Embryonic facial prominence (tissue), 1 donor: ENCODE data around the gene PCSK1.

Experiments
- DNase-seq: peaks from one replicate; pipeline ENCODE4 v3.0.0-alpha.2; 2016; ENCODE audit errors: extremely low spot score

Gene PCSK1

DNA sequence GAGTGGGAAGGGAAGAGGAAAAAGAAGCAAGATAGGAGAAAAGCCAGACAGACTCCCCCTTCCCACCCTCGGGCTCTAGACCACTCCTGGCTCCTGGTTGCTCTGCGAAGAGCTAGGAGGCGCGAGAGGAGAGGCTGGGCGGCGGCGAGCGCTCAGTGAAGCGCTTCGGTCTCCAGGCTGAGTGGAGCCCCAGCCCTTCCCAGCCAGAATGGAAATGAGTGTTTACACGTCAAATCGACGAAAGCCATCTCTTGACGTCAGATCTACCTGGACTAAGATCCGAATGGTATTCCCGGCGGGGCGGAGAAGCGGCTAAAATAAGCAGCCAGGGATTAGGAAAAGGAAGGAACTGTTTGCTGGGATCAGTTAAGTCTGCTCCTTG lies at the start of gene PCSK1:
TSS of gene PCSK1 (minus strand) at position 183 of the 382 bp plus-strand sequence. CDS start 206 bp downstream, outside the sequence.
- no peak for DNase-seq

DNA sequence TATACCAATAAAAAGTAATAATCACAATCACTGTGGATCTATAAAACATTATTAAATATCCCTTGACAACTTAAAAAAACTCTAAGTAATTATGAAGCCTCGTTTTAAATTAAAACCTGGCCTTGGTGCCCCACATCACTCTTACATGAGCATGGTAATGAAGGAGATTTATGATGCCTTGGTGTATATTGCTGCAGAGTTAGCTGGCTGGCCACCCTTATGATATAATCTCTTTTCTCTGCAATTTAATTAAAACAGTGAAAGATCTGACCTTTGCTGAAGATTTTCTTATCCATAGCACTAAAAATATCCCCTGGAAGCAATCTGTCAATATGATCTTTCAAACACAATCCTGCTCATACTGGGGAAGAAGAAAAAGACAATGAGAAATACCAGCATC lies 48.8 kb upstream of the PCSK1 start:
- DNase-seq = no peak

DNA sequence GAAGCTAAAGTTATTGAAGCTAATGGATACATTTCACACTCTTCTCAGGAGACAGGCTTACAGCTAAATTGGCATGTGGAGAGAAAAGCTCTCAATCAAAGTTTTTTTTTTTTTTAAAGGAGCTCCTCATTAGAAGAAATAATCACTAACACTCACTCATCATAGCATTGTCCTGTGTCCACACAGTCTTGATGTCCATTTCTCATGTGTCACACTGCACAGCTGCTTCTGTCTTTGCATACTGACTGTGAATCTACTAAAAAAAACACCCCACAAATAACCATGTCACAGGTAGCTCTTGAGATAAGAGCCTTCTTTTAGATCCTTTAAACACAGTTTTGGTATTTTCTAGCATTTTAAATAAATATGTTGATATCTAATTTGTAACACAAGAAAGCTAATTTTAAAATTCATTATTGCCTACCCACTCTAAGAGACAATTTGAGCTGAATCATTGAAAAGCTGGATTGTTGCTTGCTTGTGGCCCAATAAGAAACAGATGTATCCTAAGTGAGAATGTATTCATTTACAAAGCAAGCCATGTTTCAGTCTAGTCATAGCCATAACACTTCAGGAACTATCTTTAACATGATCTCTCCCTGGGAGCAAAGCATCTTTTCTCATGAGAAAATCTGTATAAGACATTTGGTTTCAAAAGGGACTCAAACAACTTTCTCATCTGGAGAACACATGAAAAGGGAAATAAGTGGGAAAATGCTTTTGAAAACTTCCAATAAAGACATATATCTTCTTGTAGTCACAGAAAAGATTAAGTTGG lies 48.1 kb upstream of the PCSK1 start:
- DNase-seq = no peak

DNA sequence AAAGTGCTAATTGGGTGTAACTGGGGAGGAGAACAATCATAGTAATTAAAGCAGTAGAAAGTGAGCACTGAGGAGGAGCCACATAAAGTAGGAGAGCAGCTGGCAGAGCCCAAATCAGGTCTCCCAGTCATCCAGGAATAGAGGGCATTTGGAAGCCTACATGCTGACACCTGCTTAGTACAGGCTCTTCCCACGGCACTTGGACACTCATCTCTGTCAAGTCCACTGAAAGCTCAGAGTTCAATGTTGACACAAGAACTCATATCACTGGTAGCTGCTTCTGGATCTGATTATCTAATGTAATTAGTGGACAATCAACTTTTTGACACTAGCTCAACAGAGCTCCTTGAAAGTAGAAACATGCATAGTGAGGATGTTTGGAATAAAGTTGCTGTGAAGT lies 45.9 kb upstream of the PCSK1 start:
- no peak for DNase-seq

DNA sequence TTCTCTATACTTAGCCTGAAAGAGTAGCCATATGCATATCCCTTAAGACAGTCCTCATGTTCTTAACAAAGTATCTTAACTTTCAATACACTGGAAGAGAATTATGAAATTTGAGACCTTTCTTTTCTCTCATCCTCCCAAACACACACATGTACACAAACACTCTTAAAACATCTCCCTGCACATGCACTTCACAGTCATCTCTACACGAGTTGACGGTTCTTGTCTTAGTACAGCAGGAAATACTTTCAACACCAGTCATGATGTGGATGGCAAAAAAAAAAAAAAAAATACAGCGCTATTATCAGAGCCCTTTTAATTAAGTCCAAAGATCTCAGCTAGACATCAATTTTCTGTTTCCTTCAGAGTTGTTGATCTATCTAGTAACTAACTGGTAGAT lies 43.6 kb upstream of the PCSK1 start:
- DNase-seq = no peak

DNA sequence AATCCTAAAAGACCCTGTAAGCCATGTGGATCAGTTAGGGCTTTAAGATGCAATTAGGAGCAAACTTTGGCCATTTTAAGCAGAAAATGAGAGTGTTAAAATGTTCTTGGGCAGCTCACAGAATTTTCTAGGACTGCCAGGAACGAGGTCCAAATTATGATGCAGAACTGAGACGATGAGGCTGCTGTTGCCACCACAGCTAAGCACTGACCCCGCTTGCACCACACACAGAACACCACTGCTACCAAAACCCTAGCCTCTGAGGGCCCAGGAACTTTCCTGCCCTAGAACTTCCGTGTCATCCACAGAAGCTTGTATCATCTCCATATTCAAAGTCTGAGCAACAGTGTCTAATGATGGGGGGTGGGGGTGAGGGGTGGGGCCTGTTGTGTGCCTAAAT lies 41.0 kb upstream of the PCSK1 start:
- no peak for DNase-seq

DNA sequence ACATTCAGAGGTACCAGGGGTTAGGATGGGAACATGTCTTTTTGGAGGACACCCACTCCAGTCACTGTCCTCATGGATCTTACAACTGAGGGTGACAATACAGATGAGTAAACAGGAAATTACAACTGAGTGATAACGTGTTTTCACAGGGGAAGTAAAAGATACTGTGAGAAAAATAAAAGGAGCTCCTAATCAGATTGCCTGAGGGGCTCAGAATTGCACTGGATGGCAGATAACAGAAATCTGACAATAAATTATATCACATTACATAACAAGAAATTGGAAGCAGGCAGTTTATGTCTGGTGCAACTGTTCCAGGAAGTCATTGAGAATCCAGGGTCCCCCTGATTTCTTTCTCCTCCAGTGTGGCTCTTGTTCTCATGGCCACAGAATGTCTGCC lies 40.1 kb upstream of the PCSK1 start:
- DNase-seq = no peak

DNA sequence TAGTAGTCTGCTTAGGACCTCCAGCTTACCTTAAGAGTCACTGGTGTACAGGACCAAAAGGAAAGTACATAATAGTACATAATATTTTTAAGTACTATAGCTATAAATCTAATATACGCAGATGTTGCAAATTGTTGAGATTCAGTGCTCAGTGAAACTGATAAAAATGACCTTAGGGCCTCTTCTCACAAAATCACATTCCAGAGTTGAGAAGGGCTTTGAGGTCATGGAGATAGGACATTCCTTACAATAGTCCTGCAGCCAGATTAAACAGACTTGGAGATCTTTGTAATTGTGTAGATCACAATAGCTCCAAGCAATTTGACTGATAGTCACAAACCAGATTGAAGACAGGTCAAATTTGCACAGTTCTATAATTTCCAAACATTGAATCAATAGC lies 37.7 kb upstream of the PCSK1 start:
- DNase-seq = no peak

DNA sequence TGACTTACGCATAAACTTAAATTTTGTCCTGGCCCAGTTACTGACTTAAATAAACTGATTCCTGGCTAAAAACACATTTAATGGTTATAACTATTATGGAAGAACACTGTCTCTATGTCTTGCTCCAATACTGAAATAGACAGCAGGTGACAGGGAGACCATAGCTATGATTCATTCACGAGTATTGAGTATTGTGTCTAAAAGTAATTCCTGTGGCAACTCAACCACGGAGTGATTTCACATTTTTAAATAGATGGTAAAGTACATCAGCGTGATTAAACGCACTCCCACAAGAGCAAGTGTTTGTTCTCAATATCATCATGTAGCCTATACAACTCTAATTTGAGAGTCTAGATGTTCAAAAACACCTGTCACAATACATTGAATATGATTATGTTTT lies 35.9 kb upstream of the PCSK1 start:
- no peak for DNase-seq

DNA sequence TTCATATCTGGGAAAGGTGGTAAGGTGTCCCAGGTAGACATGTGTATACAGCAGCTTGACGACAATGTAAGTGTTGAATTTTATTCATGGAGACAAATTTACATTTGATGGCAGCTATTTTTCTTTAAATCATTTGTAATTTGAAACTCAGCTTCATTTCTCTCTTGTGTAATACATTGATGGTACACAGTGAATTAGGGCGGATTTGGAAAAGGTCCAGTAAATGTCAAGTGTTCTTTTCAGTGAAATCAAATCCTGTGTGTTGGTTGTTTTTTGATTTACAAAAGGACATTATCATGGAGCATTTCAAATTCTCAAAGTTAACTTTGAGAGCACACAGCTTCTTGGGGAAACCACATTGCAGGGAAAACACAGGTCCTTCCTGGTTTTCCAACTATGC lies 30.0 kb upstream of the PCSK1 start:
- no peak for DNase-seq

DNA sequence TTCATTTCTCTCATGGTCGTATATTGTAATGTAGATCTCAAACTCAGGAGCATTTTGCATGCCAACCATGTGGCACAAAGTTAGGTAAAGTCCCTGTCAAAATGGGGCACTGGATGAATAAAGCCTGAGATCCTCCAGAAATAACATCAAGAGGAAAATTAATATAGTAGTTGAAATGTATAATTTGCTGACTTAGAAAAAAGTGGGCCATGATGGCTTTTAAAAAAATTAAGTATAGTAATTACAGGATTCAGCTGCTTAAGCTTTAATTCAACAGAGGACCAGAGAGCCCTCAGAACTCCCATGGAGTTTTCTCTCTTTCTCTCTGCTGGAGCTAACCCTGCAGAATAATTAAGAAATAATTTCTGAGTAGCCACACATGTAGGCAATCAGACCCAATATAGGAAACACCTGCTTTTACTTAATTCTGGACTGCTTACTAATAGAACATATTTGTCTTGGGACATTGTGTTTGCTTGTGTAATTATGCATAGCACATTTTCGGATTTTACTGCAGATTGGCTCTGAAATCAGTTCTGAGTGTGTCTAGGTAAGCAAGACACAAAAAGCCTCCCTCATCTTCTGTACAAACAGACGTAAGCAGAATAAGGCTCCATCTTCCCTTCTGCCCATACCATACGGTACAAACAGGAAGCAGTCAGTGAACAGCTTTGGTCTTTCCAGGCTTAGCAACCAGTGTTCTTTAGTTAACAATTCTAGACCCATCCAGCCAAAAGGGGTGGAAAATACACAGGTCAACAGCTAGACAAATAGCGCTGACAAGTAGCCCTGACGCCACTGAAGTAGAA lies 26.5 kb upstream of the PCSK1 start:
- DNase-seq = no peak

DNA sequence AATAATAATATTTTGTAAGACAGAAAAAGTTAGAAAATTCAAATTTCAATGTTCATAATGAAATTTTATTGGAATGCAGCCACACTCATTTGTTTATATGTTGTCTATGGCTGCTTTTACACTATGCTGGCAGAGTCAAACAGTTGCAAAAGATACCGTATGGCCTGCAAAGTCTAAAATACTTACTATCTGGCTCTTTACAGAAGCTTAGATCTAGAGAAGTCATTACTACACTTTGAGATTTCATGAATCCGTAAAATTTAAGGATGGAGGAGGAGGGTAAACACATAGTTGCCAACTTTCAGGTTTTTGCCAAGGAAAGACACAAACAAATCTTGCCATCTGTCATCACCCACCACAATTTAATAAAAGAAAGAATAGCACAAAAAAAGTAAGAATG lies 25.1 kb upstream of the PCSK1 start:
- DNase-seq = no peak

DNA sequence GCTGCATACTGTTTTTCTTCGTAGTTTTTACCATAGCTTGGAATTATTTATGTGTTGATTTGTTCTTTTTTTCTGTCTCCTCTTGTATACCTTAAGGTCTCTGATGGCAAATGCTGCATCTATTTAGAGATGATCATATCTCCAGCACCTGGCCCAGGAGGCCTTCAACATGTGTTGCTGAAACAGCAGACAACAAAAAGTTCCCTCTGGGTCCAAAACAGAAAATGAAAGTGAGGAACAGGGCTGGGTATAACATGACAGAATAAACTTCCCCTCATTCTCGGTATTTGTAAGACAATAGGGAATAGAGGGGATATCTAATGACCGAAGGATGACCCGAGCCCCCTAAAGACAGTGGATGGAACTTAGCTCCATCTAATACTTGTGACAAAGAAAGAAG lies 22.7 kb upstream of the PCSK1 start:
- DNase-seq = no peak

DNA sequence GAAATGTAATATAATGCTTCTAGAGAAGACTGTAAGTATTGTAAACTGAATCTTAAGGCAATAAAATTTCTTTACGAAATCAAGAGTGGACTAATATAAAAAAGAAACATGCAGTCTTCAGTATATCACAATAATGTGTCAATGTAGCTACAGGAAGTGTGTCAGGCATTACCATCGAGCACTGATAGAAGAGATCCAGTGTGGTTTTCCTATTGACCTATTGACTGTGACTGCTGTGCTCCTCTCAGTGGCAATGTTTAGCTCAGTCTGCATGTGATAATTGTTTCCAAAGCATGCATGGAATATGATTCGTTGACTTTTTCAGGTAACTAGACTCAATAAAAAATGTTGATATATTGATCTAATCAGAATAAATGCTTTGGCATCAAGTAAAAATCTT lies 20.3 kb upstream of the PCSK1 start:
- DNase-seq = no peak

DNA sequence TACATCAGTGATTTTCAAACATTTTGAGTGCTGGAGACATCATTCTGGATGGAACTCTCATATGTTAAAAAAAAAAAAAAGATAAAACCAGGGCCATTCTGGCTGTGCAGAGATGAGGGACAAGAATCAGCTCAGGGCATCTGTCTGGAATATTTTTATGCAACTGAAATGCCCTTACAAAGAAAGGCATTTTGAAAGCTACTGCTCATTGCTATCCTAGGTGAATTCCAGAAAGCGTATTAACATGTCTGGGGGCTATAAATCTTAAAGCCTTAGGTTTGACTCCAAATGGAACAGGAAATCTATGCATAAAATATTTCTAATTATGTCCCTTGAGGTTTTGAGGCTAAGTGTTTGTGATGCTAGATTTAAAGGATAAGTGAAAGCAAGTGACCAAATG lies 14.9 kb upstream of the PCSK1 start:
- no peak for DNase-seq

DNA sequence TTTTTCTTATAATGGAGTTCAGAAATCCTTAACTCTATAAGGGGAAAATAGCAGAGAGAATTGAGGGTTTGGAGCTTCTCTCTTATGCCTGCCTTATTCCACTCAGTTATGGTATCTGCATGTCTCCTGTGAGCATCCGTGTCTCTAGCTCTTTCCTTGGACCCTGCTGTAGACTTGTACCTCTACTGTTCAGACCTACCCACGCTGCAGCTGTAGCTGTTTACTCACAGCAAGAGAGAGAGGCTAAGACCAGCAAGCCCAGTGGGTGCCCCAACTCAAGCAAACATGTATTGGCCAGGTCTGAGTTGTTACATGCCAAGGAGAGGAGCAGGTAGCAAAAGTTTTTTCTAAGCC lies 7.1 kb upstream of the PCSK1 start:
- DNase-seq = no peak

DNA sequence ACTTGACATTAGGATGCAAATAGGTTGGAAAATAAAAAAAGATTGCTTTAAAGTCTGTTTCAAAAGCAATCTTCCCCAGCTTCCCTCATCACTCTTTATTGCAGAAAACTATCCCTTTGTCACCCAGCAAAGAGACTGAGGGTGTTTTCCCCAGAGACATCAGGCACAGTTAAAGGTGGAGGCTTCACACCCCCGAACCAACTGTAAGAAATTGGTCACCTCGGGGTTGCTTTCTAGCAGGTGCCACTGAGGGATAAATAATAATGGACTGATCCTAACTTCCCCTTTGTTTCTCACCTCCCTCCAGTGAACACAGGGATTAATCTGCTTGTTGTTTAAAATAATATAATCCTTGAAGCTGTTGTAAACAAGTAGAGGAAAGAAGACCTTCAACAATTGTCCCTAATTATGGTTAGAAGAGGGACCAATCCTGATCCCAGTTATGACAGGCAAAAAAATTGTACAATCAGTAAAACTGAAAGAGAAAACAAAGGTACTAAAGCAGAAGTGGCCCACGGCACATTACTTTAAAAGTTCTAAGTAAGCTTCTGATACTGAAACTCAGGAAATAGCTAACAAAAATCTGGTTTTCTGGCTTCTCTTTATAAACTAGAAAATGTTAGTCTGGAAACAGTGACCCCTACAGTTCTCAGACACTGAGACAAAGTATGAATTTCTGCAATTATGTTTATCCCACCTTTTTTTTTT lies 6.6 kb upstream of the PCSK1 start:
- no peak for DNase-seq

DNA sequence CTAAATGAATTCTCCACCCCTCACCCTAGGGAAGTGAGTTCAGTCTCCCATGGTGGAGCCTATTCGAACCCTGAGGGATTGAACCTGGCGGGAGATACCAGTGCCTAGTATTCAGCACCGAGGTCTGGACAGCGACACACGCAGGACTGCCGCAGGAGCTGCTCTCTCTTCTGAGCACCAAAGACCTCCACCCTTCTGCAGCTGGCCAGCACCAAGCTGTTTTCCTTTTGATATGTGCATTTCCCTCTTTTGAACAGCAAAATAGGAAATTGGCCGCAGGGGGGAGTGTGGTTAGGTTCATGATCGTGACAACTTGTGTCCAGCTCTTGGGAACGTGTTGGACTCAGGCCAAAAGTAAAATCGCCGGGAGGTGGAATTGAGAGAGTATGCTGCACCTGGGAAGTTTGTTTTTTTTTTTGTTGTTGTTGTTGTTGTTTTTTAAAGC lies 1.2 kb upstream of the PCSK1 start:
- peak; percentile 31 for DNase-seq

DNA sequence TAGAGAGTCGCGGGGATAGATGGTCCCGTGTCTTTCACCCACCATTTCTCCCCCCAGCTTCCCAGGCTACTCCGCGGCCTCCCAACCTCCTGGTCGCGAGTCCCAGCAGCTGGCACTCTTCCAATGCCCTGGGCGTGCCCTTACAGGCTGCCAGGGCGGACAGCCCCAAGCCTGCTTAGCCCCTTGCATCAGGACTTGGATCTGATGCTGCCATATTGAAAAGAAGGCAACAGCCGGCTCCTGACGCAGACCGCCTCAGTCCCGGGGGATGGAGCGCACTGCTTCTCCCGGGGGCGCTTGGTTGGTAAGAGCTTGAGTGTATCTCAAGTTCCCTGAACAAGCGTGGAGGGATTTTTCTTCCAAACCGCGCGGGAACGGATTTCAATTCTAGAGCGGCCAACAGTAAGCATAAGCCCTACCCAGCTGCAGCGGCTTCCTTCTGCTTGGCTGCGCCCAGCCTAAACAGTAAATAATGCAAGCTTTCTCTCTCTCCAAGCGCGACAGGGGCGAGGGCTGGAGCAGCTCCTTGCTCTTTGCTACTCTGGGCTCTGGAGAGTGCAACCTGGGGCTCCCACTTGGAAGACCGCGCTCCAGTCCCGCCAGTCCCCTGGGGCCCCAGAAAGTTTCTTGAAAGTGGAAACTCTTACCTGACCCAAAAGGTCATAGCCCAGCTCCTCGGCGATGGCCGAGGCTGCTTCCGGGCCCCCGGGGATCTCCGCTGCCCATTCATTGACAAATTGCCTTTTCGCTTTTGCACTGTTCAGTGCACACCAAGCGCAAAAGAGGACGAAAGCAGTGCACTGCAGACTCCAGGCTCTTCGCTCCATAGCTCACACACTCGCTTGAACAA lies 607 bp downstream of the PCSK1 start:
- DNase-seq = no peak

DNA sequence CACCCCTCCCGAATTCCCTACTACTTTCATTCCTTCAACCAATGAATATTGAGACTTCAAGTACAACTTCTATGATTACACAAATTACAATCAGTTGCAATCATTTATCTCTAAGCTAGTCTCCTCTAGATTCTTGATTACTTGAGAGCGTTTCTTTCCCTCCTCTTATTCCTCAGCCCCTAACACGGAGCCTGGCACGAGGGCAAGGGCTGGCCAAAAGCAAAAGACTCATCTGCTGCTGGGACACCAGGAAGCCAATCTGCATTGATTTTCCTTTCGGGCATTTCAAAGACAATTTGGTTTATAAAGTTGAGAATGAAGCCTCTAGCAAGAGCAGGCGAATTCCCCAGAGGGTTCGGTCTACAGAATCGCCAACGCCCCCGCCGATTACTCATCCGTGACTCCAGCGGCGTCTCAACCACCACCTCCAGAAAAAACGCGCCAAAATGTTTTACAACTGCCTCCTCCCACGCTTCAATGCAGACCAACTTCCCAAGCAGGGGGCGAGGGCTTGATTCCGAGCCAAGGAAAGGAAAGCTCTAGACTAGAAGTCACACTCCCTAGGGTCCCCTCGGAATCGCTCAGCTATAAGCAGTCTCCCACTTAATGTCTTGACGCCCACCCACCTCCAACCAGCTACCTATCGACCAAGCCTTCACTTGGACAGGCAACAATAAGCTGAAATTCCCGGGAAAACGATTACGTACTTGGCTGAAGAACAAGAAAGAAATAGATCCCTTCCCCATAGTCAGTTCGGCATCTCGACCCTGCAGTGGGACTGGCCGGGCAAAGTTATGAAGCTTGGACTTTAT lies 1.5 kb downstream of the PCSK1 start:
- DNase-seq = no peak

DNA sequence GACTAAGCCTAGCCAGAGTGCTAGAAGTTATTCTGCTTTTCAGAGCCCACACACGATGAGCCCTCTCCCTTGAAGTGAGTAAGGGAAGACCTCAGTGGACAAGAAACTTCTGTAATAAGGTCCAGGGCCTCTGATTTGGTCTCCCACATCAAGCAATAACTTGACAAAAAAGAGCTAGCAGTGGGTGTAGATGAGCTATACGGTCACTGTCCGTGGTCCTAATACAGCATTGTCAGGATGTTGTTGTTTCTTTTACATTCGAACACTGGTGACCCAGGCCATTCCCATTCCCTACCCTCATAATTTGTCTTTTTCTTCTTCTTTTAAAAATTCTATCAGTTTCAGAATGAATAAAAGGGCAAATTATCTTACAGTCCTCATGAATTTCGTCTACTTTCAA lies 5.2 kb downstream of the PCSK1 start:
- no peak for DNase-seq
